ENCODE results near the gene NOL4.

Gene NOL4

GRCh38 chr18:34189656-34190435 lies 34.9 kb downstream of the NOL4 start:
- no peak for DNase-seq
